ENCODE results near the gene ARFGEF3.

ARFGEF3 gene

DNA sequence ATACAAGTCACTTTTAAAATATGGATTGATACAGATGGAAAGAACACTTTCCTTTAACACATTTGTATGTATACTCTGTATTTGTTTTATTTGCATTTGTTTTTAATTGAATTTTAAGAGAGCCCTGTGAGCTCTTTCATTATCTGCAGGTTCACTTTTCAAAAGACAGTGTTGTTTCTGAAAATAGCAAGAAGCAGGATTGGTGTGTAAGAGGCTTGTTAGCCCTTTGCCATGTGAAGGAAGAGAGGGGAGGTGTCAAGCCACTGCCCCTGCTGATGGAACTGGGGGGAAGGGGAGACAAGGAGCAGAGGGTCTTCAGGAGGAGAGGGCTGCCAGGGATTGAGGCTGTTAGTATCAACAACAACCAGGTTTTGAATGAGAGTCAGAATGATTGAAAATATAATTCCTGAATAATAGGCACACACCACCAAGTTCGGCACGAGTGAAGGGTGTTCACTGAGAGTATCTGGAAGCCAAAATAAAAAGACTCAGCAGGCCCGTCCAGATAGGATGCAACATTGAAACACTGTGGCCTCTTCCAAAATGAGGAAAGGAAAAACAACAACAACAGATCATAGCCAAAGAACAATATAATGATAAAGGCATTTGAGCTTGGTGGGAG lies 69.1 kb downstream of the ARFGEF3 start:
- TF ChIP-seq, protein P1, sequence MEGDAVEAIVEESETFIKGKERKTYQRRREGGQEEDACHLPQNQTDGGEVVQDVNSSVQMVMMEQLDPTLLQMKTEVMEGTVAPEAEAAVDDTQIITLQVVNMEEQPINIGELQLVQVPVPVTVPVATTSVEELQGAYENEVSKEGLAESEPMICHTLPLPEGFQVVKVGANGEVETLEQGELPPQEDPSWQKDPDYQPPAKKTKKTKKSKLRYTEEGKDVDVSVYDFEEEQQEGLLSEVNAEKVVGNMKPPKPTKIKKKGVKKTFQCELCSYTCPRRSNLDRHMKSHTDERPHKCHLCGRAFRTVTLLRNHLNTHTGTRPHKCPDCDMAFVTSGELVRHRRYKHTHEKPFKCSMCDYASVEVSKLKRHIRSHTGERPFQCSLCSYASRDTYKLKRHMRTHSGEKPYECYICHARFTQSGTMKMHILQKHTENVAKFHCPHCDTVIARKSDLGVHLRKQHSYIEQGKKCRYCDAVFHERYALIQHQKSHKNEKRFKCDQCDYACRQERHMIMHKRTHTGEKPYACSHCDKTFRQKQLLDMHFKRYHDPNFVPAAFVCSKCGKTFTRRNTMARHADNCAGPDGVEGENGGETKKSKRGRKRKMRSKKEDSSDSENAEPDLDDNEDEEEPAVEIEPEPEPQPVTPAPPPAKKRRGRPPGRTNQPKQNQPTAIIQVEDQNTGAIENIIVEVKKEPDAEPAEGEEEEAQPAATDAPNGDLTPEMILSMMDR (IDR thresholded peaks at IDR 0.05; ENCODE audit: borderline replicate concordance, insufficient read depth, low read depth, low read length): no peak
- H3K4me3 ChIP-seq (ENCODE audit: low read depth, low read length): no peak overlapping the region

DNA sequence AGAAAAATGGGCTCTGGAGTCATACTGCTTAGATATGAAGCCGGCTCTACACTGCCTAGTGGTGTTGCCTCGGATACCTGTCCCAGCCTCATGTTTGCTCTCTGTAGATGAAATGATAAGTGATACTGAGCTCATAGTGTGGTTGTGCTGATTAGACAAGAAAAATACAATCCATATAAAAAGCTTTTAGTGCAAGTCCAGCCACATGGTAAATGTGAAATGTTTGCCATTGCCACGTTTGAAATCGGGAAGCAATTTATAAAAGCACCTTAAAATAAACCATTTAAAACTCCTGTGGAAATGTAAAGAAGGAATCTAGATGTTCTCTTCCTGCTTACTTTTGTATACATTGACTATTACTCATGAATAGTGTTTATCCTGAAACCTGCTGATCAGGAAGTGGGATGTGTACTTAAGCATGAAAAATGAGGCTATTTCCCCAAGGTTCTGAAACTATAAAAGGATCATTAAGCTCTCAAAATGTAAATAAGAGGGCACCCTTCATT lies 69.7 kb downstream of the ARFGEF3 start:
- H3K4me3 ChIP-seq (ENCODE audit: low read depth, low read length): no peak overlapping the region
- TF ChIP-seq, protein P1 (IDR thresholded peaks at IDR 0.05; ENCODE audit: borderline replicate concordance, insufficient read depth, low read depth, low read length): no peak

DNA sequence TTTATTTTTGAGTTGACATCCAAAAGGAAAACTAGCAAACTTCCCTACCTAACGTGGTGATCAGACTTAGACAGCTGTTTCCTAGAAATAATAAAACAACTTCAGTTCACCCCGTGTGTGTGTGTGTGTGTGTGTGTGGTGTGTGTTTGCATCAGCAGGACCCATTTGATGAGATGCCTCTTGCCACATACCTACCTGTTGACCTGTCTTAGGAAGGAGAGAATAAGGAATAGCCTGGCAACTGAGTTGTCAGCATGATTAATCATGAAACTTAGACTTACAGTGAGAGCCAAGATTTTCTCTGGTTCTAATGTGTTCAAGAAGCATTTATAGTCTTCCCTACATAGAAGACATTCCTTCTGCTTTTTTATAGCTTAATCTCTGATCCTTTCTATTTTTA lies 72.6 kb downstream of the ARFGEF3 start:
- TF ChIP-seq, protein P1 (IDR thresholded peaks at IDR 0.05; ENCODE audit: borderline replicate concordance, insufficient read depth, low read depth, low read length): no peak
- H3K4me3 ChIP-seq (ENCODE audit: low read depth, low read length): no peak overlapping the region

DNA sequence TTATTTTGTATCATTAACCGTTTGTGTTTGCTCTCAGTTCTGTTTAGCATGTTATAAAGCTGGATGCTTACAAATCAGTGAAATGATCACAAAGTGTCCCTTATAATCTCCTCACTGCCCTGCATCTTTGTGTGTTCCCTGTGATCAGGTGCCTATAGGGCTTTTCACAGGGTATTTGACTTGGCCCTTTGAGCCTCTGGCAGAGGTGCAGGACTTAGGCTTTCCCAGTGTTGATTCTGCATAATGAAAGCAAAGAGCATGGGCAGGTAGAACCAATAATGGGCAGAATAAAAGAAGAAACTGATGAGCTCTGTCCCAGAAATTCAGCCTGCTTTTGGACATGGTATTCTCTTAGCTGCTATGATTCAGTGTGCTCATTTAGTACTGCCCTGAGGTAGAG lies 73.5 kb downstream of the ARFGEF3 start:
- no peak overlapping the region for H3K4me3 ChIP-seq (ENCODE audit: low read depth, low read length)
- TF ChIP-seq, protein P1 (IDR thresholded peaks at IDR 0.05; ENCODE audit: borderline replicate concordance, insufficient read depth, low read depth, low read length): no peak

DNA sequence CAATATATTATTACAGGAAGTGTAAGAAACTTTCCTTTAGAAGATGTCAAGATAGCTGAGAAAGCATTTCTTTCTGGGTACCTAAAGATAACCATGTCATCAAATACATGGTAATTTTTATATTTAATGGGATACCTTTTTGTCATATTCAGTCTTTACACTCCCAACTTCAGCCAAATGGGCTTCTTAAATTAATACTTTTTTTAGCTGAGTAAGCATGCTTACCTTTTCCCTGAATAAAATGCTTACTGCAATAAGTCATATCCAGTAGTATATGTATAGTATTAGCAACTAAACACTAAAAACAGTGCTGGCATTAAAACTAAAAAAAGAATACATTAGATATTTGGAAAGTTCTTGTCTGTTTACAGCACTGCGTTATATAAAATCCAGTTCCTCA lies 74.0 kb downstream of the ARFGEF3 start:
- TF ChIP-seq, protein P1 (IDR thresholded peaks at IDR 0.05; ENCODE audit: borderline replicate concordance, insufficient read depth, low read depth, low read length): no peak
- no peak overlapping the region for H3K4me3 ChIP-seq (ENCODE audit: low read depth, low read length)

DNA sequence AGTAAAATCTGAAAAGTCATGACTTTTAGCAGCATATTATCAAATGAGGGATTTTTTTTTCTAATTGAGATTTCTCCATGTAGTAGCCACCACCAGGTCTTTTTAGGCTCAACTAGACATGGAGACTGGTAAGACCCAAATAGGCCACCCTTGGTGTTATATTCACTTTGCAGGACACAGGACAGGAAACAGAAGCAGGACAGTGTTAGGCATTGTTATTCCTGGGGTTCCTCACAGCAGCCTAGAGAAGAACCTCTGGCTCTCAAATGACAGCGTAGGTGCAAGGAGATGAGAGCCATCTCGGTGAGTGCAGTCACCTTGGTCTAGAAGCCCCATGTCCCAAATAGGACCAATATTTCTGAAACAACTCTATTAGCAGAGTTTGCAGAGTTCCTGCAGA lies 75.7 kb downstream of the ARFGEF3 start:
- H3K4me3 ChIP-seq (ENCODE audit: low read depth, low read length): no peak overlapping the region
- TF ChIP-seq, protein P1 (IDR thresholded peaks at IDR 0.05; ENCODE audit: borderline replicate concordance, insufficient read depth, low read depth, low read length): no peak

DNA sequence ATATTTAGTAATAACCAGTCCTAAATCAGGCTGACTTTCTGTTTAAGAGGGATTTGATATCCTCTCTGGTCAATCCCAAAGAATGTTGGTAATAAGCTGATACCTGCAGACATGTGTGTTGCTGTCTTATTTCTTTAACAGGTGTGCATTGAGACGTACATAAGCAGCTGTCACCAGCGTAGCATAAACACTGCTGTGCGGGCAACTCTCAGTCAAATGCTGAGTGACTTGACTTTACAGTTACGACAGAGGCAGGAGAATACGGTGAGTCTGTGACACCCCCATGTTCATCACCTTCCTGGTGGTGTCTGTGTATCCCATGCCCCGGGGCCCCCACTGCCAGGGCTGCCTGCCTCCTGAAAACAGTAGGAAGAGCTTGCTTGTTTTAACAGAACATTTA lies 76.6 kb downstream of the ARFGEF3 start:
- H3K4me3 ChIP-seq (ENCODE audit: low read depth, low read length): no peak overlapping the region
- TF ChIP-seq, protein P1 (IDR thresholded peaks at IDR 0.05; ENCODE audit: borderline replicate concordance, insufficient read depth, low read depth, low read length): no peak

Data from GM12875 (cell line).